Ovary (tissue), 3 donors: ENCODE measurements around the gene DNAH3.

ENCODE experiments used
- EP300 ChIP-seq: sonication (generic); formaldehyde crosslinking; IDR thresholded peaks from one replicate; pipeline ENCODE4 v1.6.1; 2017; ENCODE audit warnings: antibody characterized with exemption
- POLR2A ChIP-seq: fragments of 450-650 bp; IDR thresholded peaks from one replicate; pipeline ENCODE4 v1.6.1; 2017; ENCODE audit warnings: antibody characterized with exemption, mild to moderate bottlenecking, moderate library complexity
- TF ChIP-seq, protein P1 (sequence below), 3 donors: fragments of 450-650 bp in 2 of 3; fragments of 200-600 bp in 1 of 3; IDR thresholded peaks; one replicate each; pipeline versions ENCODE4 v1.5.1 to v1.8.0; 2016 to 2022; ENCODE audit warnings: antibody characterized with exemption in 3 of 3, mild to moderate bottlenecking in 1 of 3
- donor health status: DM: no; HTN: no; CAD: no.

DNA sequence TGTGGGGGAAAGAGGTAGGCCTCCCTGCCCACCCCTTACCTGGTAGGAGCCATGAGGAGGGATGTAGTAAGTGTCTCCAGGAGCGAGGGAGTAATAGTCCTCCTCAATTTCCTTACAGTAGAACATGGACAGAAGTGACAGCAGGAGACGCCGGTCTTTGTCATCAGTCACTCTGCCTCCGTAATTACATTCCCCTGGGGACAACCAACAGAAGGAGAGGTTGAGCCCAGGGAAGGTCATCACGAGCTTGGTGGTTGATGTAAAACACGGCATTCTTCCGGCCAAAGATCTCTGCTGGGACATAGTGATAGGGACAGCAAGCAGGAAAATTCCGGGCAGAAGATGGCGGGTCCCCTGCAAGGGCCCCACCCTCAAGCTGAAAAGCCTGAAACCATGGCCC is 202.2 kb downstream of the DNAH3 start:
- TF ChIP-seq POLR2A, result no peak
- TF ChIP-seq, protein P1, sequence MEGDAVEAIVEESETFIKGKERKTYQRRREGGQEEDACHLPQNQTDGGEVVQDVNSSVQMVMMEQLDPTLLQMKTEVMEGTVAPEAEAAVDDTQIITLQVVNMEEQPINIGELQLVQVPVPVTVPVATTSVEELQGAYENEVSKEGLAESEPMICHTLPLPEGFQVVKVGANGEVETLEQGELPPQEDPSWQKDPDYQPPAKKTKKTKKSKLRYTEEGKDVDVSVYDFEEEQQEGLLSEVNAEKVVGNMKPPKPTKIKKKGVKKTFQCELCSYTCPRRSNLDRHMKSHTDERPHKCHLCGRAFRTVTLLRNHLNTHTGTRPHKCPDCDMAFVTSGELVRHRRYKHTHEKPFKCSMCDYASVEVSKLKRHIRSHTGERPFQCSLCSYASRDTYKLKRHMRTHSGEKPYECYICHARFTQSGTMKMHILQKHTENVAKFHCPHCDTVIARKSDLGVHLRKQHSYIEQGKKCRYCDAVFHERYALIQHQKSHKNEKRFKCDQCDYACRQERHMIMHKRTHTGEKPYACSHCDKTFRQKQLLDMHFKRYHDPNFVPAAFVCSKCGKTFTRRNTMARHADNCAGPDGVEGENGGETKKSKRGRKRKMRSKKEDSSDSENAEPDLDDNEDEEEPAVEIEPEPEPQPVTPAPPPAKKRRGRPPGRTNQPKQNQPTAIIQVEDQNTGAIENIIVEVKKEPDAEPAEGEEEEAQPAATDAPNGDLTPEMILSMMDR (IDR thresholded peaks at IDR 0.05), result no peak
- TF ChIP-seq EP300, result no peak
